HUES6 (cell line): Measurements from ENCODE around the gene DKKL1.
A peak's percentile ranks its signal among the peaks of the same experiment; 100 is the strongest.

Source experiments
- H3K27ac ChIP-seq: 2 replicates; pipeline ENCODE4 v1.7.0; 2013; ENCODE audit warnings: low read depth, mild to moderate bottlenecking, low read length, inconsistent platforms
- H3K27me3 ChIP-seq: 2 replicates; pipeline ENCODE4 v1.6.1; 2013; ENCODE audit warnings: low read length; ENCODE audit not compliant: control insufficient read depth, insufficient read depth
- H3K36me3 ChIP-seq: 2 replicates; pipeline ENCODE4 v1.6.1; 2013; ENCODE audit warnings: low read length; ENCODE audit not compliant: control insufficient read depth, insufficient read depth
- H3K4me1 ChIP-seq: 2 replicates; pipeline ENCODE4 v1.6.1; 2013; ENCODE audit warnings: low read length; ENCODE audit not compliant: control insufficient read depth, insufficient read depth
- H3K4me3 ChIP-seq: 2 replicates; pipeline ENCODE4 v1.5.1; 2013; ENCODE audit warnings: low read depth, low read length
- H3K9ac ChIP-seq: one replicate; pipeline ENCODE4 v1.6.1; 2013; ENCODE audit warnings: mild to moderate bottlenecking, low read length
- H3K9me3 ChIP-seq: 2 replicates; pipeline ENCODE4 v1.6.1; 2013; ENCODE audit warnings: low read depth, low read length; ENCODE audit not compliant: control insufficient read depth, insufficient read depth

DKKL1 gene

DNA sequence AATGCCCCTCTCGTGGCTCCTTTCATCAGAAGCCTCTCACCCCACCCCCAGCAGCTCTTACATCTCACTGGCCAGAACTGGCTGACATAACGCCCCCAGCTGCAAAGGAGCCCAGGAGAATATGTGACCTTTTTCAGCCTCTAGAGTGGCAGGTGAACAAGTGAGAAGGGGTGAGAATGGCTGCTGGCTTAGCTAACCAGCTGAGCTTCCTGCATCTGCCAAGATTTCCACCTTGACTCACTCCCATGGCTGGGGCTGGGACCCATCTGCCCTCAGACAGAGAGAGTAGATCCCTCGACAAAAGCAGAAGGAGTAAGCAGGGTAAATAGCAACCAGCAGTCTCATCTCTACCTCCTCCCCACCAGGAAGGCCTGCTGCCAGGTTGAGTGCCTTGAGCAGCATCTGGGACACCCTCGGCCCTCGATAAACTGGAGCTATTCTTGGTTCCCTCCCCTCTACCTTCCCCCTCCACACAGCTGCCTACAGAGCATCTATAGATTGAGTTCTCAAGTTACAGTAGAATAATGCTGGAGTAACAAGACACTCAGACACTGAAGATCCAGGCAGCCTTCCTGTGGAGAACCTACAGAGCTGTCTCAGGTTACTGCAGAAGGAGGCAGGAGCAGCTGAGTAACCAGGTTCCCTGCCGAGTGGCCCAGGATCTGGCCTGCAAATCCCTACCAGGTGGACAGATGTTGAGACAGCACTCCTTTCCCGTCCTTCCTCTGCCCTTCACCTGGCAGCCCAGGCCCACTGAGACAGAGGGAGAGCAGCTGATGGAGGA lies 39.9 kb downstream of the DKKL1 start:
- peak overlapping the region; percentile 46 for H3K9ac ChIP-seq
- peaks cover 27% of the 10 kb centered on the region for H3K4me1 ChIP-seq
- H3K27ac ChIP-seq: no peak overlapping the region
- no peaks in the 10 kb centered on the region for H3K9me3 ChIP-seq
- peak overlapping the region; percentile 23 for H3K4me3 ChIP-seq
- no peaks in the 10 kb centered on the region for H3K36me3 ChIP-seq
- no peaks in the 10 kb centered on the region for H3K27me3 ChIP-seq

DNA sequence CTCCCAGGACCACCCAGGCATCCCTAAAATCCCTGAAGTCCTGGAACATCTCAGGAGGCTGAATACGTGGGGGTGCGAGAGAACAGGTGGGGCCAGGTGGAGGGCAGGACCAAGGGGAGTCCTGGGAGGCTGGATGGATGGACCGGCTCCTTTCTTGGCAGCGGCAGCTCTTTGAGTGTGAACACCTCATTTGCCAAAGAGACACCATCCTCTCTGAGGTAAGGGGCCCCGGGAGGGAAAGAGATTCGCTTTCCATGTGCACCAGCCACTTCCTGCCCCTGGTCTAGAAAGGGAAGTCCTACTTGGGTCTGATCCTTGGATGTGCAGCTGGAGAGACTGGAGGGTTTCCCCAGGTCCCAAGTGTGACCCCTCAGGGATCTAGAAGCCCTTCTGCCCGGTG lies 43.4 kb downstream of the DKKL1 start:
- no peak overlapping the region for H3K27ac ChIP-seq
- H3K27me3 ChIP-seq: no peaks in the 10 kb centered on the region
- no peaks in the 10 kb centered on the region for H3K36me3 ChIP-seq
- H3K9ac ChIP-seq: no peak overlapping the region
- no peak overlapping the region for H3K4me3 ChIP-seq
- peaks cover 23% of the 10 kb centered on the region for H3K4me1 ChIP-seq
- no peaks in the 10 kb centered on the region for H3K9me3 ChIP-seq

GRCh38 chr19:49407482-49408015 lies 43.9 kb downstream of the DKKL1 start:
- peaks cover 23% of the 10 kb centered on the region for H3K4me1 ChIP-seq
- H3K4me3 ChIP-seq: no peak overlapping the region
- H3K27me3 ChIP-seq: no peaks in the 10 kb centered on the region
- no peak overlapping the region for H3K9ac ChIP-seq
- no peaks in the 10 kb centered on the region for H3K9me3 ChIP-seq
- H3K27ac ChIP-seq: no peak overlapping the region
- H3K36me3 ChIP-seq: no peaks in the 10 kb centered on the region

- peaks cover 24% of the 10 kb centered on the region for H3K4me1 ChIP-seq
- no peak overlapping the region for H3K9ac ChIP-seq
- no peaks in the 10 kb centered on the region for H3K9me3 ChIP-seq
- no peaks in the 10 kb centered on the region for H3K27me3 ChIP-seq
- H3K4me3 ChIP-seq: no peak overlapping the region
- no peak overlapping the region for H3K27ac ChIP-seq
- no peaks in the 10 kb centered on the region for H3K36me3 ChIP-seq
These were observed 45.3 kb downstream of the DKKL1 start for GRCh38 chr19:49408816-49409440.

- Histone ChIP-seq H3K27ac (no peak overlapping the region), H3K36me3 (no peaks in the 10 kb centered on the region), H3K9ac (no peak overlapping the region), H3K27me3 (no peaks in the 10 kb centered on the region), H3K4me1 (peaks cover 19% of the 10 kb centered on the region), H3K9me3 (no peaks in the 10 kb centered on the region), H3K4me3 (no peak overlapping the region)
These were observed 45.9 kb downstream of the DKKL1 start for GRCh38 chr19:49409441-49410029.

GRCh38 chr19:49411681-49412326 lies 48.1 kb downstream of the DKKL1 start:
- Histone ChIP-seq H3K27me3 (no peaks in the 10 kb centered on the region), H3K9ac (no peak overlapping the region), H3K4me1 (peaks cover 29% of the 10 kb centered on the region), H3K36me3 (no peaks in the 10 kb centered on the region), H3K4me3 (no peak overlapping the region), H3K27ac (no peak overlapping the region), H3K9me3 (no peaks in the 10 kb centered on the region)

DNA sequence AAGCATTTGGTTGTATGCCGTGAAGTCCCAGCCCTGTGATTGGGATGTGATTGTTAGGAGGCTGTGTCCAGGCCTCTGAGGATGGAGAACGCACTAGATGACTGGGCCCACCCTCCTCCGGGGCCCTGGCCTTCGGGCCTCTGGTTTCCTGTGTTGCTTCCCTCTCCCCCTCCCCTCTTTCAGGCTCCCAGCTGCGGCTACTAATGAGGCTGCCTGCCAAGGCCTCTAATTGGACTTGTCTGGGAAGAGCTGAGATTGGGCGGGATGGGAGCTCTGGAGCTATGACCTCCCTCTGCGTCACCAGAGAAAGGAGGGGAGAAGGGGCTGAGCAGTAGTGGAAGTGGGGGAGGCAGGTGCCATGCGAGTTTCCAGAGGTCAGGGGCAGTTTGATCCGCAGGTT lies 49.7 kb downstream of the DKKL1 start:
- peaks cover 35% of the 10 kb centered on the region for H3K4me1 ChIP-seq
- no peak overlapping the region for H3K27ac ChIP-seq
- H3K36me3 ChIP-seq: no peaks in the 10 kb centered on the region
- no peak overlapping the region for H3K9ac ChIP-seq
- H3K27me3 ChIP-seq: peaks cover 5% of the 10 kb centered on the region; the same call in 1 of the 2 replicates
- H3K4me3 ChIP-seq: no peak overlapping the region
- H3K9me3 ChIP-seq: no peaks in the 10 kb centered on the region

GRCh38 chr19:49414256-49414655 lies 50.6 kb downstream of the DKKL1 start:
- Histone ChIP-seq H3K27me3 (peaks cover 7% of the 10 kb centered on the region; the same call in 1 of the 2 replicates), H3K9ac (no peak overlapping the region), H3K4me1 (peaks cover 35% of the 10 kb centered on the region), H3K27ac (no peak overlapping the region), H3K4me3 (no peak overlapping the region), H3K9me3 (no peaks in the 10 kb centered on the region), H3K36me3 (no peaks in the 10 kb centered on the region)

GRCh38 chr19:49415102-49415809 lies 51.6 kb downstream of the DKKL1 start:
- H3K4me3 ChIP-seq: no peak overlapping the region
- H3K36me3 ChIP-seq: no peaks in the 10 kb centered on the region
- H3K27ac ChIP-seq: no peak overlapping the region
- no peak overlapping the region for H3K9ac ChIP-seq
- H3K4me1 ChIP-seq: peaks cover 36% of the 10 kb centered on the region
- peaks cover 11% of the 10 kb centered on the region; the same call in 1 of the 2 replicates for H3K27me3 ChIP-seq
- H3K9me3 ChIP-seq: no peaks in the 10 kb centered on the region

GRCh38 chr19:49415810-49416200 lies 52.1 kb downstream of the DKKL1 start:
- Histone ChIP-seq H3K4me1 (peaks cover 41% of the 10 kb centered on the region), H3K27me3 (peaks cover 16% of the 10 kb centered on the region; the same call in 1 of the 2 replicates), H3K36me3 (no peaks in the 10 kb centered on the region), H3K27ac (no peak overlapping the region), H3K9me3 (no peaks in the 10 kb centered on the region), H3K4me3 (no peak overlapping the region), H3K9ac (no peak overlapping the region)
